ENCODE results near the gene UVRAG.

Gene UVRAG

GRCh38 chr11:75814677-75815344 lies at the start of gene UVRAG:
Gene UVRAG (plus strand): TSS chr11:75815210. CDS start chr11:75815408, 198 bp downstream.
- DNase-seq, result peak; percentile 100

- no peak for DNase-seq
These were observed 48.4 kb upstream of the UVRAG start for GRCh38 chr11:75766443-75767227.

- no peak for DNase-seq
These were observed 47.8 kb upstream of the UVRAG start for GRCh38 chr11:75767228-75767572.

GRCh38 chr11:75767793-75768111 lies 47.3 kb upstream of the UVRAG start:
- DNase-seq, result no peak

- DNase-seq, result no peak
These were observed 46.7 kb upstream of the UVRAG start, which contains the start of gene DGAT2 for GRCh38 chr11:75768112-75768908. Gene DGAT2 (plus strand): TSS chr11:75768778. CDS start chr11:75768992, 214 bp downstream.

- no peak for DNase-seq
These were observed 45.9 kb upstream of the UVRAG start for GRCh38 chr11:75768909-75769771.

GRCh38 chr11:75770102-75770501 lies 44.9 kb upstream of the UVRAG start:
- no peak for DNase-seq

- DNase-seq, result no peak
These were observed 43.2 kb upstream of the UVRAG start for GRCh38 chr11:75771646-75772410.

GRCh38 chr11:75773595-75774353 lies 41.2 kb upstream of the UVRAG start:
- DNase-seq, result no peak

GRCh38 chr11:75775056-75775455 lies 40.0 kb upstream of the UVRAG start:
- DNase-seq, result no peak

- DNase-seq, result no peak
These were observed 38.5 kb upstream of the UVRAG start for GRCh38 chr11:75776546-75776945.

- no peak for DNase-seq
These were observed 37.4 kb upstream of the UVRAG start for GRCh38 chr11:75777461-75778110.

- DNase-seq, result no peak
These were observed 36.0 kb upstream of the UVRAG start for GRCh38 chr11:75778962-75779361.

- no peak for DNase-seq
These were observed 35.0 kb upstream of the UVRAG start for GRCh38 chr11:75779960-75780359.

GRCh38 chr11:75780888-75781287 lies 34.1 kb upstream of the UVRAG start:
- DNase-seq, result no peak

- DNase-seq, result no peak
These were observed 33.7 kb upstream of the UVRAG start for GRCh38 chr11:75781296-75781695.

- no peak for DNase-seq
These were observed 33.2 kb upstream of the UVRAG start for GRCh38 chr11:75781831-75782230.

GRCh38 chr11:75782540-75783263 lies 32.3 kb upstream of the UVRAG start:
- no peak for DNase-seq

GRCh38 chr11:75783416-75784084 lies 31.5 kb upstream of the UVRAG start:
- no peak for DNase-seq

Data from amniotic stem cell (primary cell).